Rectal smooth muscle tissue (tissue), 1 donor: Measurements from ENCODE around the gene ANKRD44.

Experiments
- H3K27ac ChIP-seq: one replicate; pipeline ENCODE4 v1.7.0; 2013; ENCODE audit warnings: low read depth, low read length, inconsistent platforms
- H3K27me3 ChIP-seq: one replicate; pipeline ENCODE4 v1.7.0; 2013; ENCODE audit warnings: low read length; ENCODE audit not compliant: control insufficient read depth, insufficient read depth
- H3K36me3 ChIP-seq: one replicate; pipeline ENCODE4 v1.7.0; 2013; ENCODE audit warnings: low read length; ENCODE audit not compliant: control insufficient read depth, insufficient read depth
- H3K4me1 ChIP-seq: one replicate; pipeline ENCODE4 v1.7.0; 2013; ENCODE audit warnings: low read length; ENCODE audit not compliant: control insufficient read depth, insufficient read depth
- H3K4me3 ChIP-seq: one replicate; pipeline ENCODE4 v1.7.0; 2013; ENCODE audit warnings: low read length
- H3K9ac ChIP-seq: one replicate; pipeline ENCODE4 v1.7.0; 2013; ENCODE audit warnings: low read length

The ANKRD44 gene

DNA sequence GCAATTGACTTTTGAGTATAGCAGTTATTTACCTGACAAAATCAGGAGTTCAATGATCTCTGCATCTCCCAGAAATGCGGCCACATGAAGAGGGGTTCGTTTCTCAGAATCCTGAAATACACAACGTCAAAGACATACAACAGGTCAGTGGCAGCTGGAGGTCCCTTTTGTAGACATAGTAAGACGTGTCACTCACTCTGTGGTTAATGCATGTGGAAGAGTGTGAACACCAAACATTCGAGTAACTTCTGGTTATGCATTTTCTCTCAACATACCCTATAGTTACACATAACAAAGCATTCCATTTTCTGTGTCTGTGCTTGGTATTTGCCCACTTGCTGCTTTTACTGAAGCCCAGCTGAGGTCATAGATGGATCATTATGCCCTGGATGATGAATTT, 163.6 kb downstream of the ANKRD44 start:
- Histone ChIP-seq H3K27ac (no peak overlapping the region), H3K36me3 (no peaks in the 10 kb centered on the region), H3K27me3 (no peaks in the 10 kb centered on the region), H3K9ac (no peak overlapping the region), H3K4me3 (no peak overlapping the region), H3K4me1 (no peaks in the 10 kb centered on the region)

DNA sequence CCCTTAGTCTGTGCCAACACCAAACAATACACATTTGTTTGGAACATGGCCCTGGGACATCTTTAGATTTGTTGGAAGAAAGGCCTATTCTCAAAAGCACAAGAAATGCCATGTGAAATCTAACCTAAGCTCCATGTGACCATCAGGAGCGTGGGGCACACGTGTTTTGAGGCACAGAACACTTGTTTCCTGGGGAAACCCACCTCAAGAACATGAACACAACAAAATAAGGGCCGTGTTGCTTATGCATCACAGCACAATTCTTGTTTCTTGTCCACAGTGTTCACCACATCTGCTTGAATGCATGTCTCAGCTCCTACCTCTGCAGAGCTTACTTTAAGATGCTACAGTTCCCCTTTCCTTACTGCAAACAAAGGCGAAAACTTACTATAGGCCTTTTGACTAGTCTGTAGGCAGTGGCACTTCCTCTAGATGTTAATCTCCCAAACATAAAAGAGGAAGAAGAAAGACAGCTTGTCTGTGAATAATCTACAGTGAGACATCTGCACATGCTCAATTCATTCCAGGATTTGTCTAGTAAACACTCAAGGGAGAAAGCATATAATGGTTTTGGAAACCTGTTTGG, 165.0 kb downstream of the ANKRD44 start:
- Histone ChIP-seq H3K4me3 (no peak overlapping the region), H3K27me3 (no peaks in the 10 kb centered on the region), H3K27ac (no peak overlapping the region), H3K4me1 (no peaks in the 10 kb centered on the region), H3K9ac (no peak overlapping the region), H3K36me3 (no peaks in the 10 kb centered on the region)

DNA sequence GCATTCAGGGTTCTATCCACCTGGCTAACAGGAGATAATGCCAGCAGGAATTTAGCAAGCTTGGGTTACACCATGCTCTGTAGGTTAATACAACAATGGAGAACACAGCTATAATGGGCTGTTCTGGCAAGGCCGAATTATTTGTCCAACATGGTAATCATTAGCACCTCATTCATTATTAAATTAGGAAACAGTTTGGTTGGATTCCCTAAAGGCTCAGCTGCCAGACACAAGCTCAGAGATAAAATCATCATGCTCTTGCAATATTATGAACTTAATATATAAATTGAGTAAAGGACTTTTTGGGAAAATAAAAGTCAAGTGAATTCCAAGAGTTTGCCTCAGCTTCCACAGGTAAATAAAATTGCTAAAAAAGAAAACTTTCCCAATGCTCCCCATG, 166.4 kb downstream of the ANKRD44 start:
- Histone ChIP-seq H3K4me1 (no peaks in the 10 kb centered on the region), H3K4me3 (no peak overlapping the region), H3K36me3 (no peaks in the 10 kb centered on the region), H3K27ac (no peak overlapping the region), H3K9ac (no peak overlapping the region), H3K27me3 (no peaks in the 10 kb centered on the region)

GRCh38 chr2:197141702-197142473, 168.7 kb downstream of the ANKRD44 start:
- Histone ChIP-seq H3K27ac (no peak overlapping the region), H3K4me3 (no peak overlapping the region), H3K9ac (no peak overlapping the region)

DNA sequence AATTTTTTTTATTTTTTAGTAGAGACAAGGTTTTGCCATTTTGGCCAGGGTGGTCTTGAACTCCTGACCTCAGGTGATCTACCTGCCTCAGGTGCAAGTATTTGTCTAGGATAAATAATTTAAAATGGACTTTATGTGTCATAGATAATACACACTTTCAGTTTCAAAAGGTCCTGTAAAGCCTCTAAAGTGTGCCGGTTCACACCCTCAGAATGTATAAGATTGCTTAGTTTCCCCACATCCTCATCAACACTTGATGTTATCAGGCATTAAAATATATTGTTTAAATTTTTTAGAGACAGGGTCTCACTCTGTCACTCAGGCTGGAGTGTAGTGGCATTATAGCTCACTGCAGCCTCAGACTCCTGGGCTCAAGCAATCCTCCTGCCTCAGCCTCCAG, 170.5 kb downstream of the ANKRD44 start:
- H3K9ac ChIP-seq = no peak overlapping the region
- H3K4me3 ChIP-seq = no peak overlapping the region
- H3K27me3 ChIP-seq = no peaks in the 10 kb centered on the region
- H3K4me1 ChIP-seq = no peaks in the 10 kb centered on the region
- no peak overlapping the region for H3K27ac ChIP-seq
- no peaks in the 10 kb centered on the region for H3K36me3 ChIP-seq

More at GRCh38 chr2:197141702-197142473, 168.7 kb downstream of the ANKRD44 start:
- H3K4me1 ChIP-seq = no peaks in the 10 kb centered on the region
- H3K36me3 ChIP-seq = no peaks in the 10 kb centered on the region
- no peaks in the 10 kb centered on the region for H3K27me3 ChIP-seq

DNA sequence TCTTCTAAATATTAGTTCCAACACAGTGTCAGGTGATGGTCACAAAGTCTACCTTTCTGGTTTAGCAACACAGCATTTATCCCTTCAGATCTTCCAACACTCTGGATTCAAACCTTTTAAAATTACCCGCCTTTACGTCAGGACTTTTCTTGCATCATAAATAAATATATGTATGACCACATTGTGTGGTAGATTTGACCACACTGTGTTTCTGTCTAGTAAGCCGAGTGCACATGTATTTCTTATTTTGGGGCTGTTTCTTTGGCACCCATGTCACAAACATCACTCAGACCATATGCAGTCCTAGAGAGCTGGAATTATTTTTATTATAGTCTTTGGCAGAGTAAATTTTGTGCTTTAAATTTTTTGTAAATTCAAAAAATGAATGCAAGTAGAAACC, 172.1 kb downstream of the ANKRD44 start:
- Histone ChIP-seq H3K4me3 (no peak overlapping the region), H3K27me3 (no peaks in the 10 kb centered on the region), H3K9ac (no peak overlapping the region), H3K36me3 (no peaks in the 10 kb centered on the region), H3K4me1 (no peaks in the 10 kb centered on the region), H3K27ac (no peak overlapping the region)

DNA sequence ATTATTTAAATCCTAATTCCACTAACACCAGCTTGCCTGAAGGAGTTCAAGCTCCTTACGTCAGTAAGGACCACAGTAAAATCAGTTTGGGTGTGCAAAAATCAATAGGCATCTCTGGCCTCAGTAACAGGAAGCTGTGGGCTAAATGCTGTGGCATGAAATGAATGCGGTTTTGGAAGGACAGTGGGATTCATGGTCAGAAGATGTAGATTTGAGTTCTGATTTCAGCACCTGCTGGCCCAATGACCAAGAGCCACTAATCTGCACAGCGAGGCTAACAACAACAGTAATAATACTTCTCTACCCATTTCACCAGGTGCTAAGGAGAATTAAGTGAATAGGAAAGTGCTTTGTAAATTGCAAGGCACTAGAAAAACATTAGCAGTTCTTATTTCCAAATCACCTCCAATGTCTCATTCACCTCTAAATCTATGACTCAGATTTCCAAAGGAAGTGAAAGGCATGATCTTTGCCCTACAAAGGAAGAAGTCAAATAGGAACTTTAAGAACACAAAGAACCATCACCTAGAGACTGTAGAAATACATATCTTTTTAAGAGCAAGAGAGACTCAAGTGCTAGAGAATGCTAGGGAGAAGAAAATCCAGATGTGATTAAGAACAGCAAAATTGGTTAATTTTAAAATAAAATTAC, 172.6 kb downstream of the ANKRD44 start:
- Histone ChIP-seq H3K27ac (no peak overlapping the region), H3K4me3 (no peak overlapping the region), H3K4me1 (no peaks in the 10 kb centered on the region), H3K9ac (no peak overlapping the region), H3K27me3 (no peaks in the 10 kb centered on the region), H3K36me3 (no peaks in the 10 kb centered on the region)

DNA sequence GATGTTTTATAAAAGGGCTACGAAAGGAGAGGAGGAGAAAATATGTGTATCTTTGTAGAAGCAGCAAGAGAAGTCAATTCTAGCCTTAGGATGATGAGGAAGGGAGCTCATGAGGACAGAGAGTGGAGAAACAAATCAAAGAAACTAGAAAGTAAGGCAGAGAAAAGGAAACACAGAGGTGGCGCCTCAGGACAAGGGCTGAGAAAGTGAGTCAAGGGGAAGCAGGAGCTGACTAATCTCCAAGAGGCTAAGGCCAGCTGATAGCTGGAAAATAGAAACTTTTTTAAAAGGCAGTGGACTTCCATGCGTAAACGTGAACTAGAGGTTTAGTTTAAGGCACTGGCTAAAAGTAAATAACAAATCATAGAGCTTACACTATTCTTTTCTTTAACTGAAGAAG, 173.3 kb downstream of the ANKRD44 start:
- Histone ChIP-seq H3K36me3 (no peaks in the 10 kb centered on the region), H3K9ac (no peak overlapping the region), H3K4me1 (no peaks in the 10 kb centered on the region), H3K27me3 (no peaks in the 10 kb centered on the region), H3K4me3 (no peak overlapping the region), H3K27ac (no peak overlapping the region)

- Histone ChIP-seq H3K27ac (no peak overlapping the region), H3K9ac (no peak overlapping the region), H3K27me3 (no peaks in the 10 kb centered on the region), H3K4me3 (no peak overlapping the region), H3K4me1 (no peaks in the 10 kb centered on the region), H3K36me3 (no peaks in the 10 kb centered on the region)
Observed at GRCh38 chr2:197136452-197136851, 174.1 kb downstream of the ANKRD44 start.

- Histone ChIP-seq H3K4me1 (no peaks in the 10 kb centered on the region), H3K4me3 (no peak overlapping the region), H3K27me3 (no peaks in the 10 kb centered on the region)
Observed at GRCh38 chr2:197135806-197136205, 174.8 kb downstream of the ANKRD44 start.

GRCh38 chr2:197134206-197134605, 176.4 kb downstream of the ANKRD44 start:
- Histone ChIP-seq H3K9ac (no peak overlapping the region), H3K36me3 (no peaks in the 10 kb centered on the region), H3K27ac (no peak overlapping the region), H3K4me1 (no peaks in the 10 kb centered on the region), H3K27me3 (no peaks in the 10 kb centered on the region), H3K4me3 (no peak overlapping the region)

More at GRCh38 chr2:197135806-197136205, 174.8 kb downstream of the ANKRD44 start:
- H3K9ac ChIP-seq = no peak overlapping the region
- no peak overlapping the region for H3K27ac ChIP-seq
- no peaks in the 10 kb centered on the region for H3K36me3 ChIP-seq

DNA sequence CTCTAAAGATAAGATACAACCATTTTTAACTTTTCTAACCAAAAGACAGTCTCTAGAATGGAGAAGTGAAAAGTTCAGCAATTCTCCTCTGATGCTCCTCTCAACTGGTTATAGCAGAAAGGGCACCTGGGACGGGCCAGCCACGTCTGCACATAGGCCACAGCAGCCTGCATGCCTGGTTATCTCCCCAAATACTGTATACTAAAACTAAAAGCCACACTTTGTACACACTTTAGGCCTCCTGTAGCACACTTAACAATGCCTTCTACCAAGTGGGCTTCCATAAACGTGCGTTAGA, 179.1 kb downstream of the ANKRD44 start:
- Histone ChIP-seq H3K27me3 (no peaks in the 10 kb centered on the region), H3K4me1 (no peaks in the 10 kb centered on the region), H3K4me3 (no peak overlapping the region), H3K27ac (no peak overlapping the region), H3K9ac (no peak overlapping the region), H3K36me3 (no peaks in the 10 kb centered on the region)

DNA sequence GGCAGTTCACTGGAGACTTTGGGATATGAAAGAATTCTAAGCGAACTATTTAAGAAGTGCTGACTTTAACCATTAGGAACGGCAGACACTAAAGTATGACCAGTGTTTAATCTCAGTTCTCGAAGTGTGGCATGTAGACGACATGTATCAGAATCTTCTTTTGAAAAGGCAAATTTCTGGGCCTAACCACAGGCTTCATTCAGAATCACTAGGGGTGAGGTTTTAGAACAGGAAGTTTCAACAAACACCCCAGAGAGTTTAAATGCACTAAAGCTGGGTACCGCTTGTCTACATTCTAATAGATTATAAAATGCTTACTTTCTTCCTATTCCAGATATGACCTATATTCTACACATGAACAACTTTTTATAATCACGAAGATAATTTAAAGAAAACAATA, 180.3 kb downstream of the ANKRD44 start:
- Histone ChIP-seq H3K36me3 (no peaks in the 10 kb centered on the region), H3K4me3 (no peak overlapping the region), H3K27me3 (no peaks in the 10 kb centered on the region), H3K9ac (no peak overlapping the region), H3K27ac (no peak overlapping the region), H3K4me1 (peaks cover 2% of the 10 kb centered on the region)
